ENCODE measurements around the gene SH3BP5L.
A peak's percentile ranks its signal among the peaks of the same experiment; 100 is the strongest.
"Not testable (repeated sequence)": the region's sequence is repeated elsewhere in the genome, so short reads cannot be mapped to it uniquely, and the experiment has no call there.

SH3BP5L gene

GRCh38 chr1:248850536-248851251 lies 25.0 kb upstream of the SH3BP5L start:
- no peak for DNase-seq

DNA sequence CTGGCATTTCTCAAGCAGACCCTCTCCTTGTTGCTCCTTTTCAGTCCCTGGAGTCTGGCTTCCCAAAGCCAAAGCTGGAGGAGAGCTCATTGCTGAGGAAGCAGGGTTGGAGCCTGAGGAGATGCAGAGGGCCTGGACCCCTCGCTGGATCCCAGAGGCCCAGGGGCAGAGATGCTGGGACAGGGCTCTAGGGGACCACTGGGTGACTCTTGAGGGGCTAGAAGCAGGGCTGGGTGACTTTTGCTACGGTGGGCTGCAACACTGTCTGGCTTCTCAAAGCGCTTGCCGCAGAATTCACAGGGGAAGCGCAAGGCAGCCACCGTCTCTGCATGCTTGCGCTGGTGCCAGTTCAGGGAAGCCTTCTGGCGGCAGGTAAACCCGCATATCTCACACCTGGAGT lies 24.4 kb upstream of the SH3BP5L start:
- DNase-seq, result no peak

- DNase-seq, result no peak
Measured at GRCh38 chr1:248849637-248850036, 23.9 kb upstream of the SH3BP5L start.

- no peak for DNase-seq
Measured at GRCh38 chr1:248849152-248849551, 23.4 kb upstream of the SH3BP5L start.

- DNase-seq, result no peak
Measured at GRCh38 chr1:248848602-248849001, 22.9 kb upstream of the SH3BP5L start.

DNA sequence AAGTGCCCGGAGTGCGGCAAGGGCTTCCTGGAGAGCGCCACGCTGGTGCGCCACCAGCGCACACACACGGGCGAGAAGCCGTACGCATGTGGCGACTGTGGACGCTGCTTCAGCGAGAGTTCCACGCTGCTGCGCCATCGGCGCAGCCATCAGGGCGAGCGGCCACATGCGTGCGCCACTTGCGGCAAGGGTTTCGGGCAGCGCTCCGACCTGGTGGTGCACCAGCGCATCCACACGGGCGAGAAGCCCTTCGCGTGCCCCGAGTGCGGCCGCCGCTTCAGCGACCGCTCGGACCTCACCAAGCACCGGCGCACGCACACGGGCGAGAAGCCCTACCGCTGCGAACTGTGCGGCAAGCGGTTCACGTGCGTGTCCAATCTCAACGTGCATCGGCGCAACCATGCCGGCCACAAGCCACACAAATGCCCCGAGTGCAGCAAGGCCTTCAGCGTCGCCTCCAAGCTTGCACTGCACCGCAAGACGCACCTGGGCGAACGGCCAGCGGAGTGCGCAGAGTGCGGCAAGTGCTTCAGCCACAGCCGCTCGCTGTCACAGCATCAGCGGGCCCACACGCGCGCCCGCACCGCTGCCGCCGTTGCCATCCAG lies 22.3 kb upstream of the SH3BP5L start:
- no peak for DNase-seq

- no peak for DNase-seq
Measured at GRCh38 chr1:248847181-248847955, 21.7 kb upstream of the SH3BP5L start.

DNA sequence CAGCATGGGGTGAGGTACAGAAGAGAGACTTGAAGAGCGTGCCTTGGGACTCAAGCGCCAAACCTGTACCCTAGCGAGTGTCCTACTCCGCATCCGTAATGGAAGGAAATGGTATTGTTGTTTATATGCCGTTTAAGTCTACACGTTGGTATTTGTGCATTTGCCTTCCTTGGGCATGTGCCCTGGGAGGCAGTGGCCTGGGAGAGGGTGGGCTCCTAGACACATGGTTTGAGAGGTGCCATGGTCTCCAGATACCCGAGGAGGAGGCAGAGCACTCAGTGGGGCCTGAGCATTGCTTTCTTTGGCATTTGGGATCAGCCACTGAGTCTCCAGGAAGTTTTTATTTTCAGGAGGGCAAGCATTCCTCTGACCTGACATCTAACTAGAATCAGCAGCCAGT lies 18.8 kb upstream of the SH3BP5L start:
- DNase-seq, result no peak

- no peak for DNase-seq
Measured at GRCh38 chr1:248843687-248844086, 18.0 kb upstream of the SH3BP5L start.

GRCh38 chr1:248842781-248843331 lies 17.1 kb upstream of the SH3BP5L start:
- no peak for DNase-seq

DNA sequence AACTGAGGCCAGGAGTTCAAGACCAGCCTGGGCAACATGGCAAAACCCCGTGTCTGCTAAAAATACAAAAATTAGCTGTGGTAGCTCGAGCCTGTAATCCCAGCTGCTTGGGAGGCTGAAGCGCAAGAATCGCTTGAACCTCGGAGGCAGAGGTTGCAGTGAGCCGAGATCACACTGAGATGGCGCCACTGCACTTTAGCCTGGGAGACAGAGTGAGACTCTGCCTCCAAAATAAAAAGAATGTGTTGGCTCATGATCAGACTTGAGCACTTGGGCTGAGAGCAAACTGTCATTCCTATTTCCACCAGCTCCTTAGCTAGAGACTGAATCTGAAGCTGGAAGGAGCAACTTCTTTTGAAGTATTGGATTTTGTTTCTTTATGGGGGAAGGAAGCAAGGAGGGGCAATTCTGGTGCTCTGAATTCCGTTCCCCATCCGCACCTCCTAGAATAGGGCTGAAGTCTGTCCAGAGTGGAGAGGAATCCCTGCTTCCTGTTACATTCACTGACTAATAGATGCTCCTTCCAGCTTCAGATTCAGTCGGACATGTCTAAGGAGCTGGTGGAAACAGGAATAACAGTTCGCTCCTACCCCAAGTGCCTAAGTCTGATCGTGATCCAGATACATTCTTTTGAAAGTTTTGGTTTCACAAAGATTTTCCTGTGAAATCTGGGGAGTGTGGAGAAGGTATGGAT lies 16.1 kb upstream of the SH3BP5L start:
- DNase-seq, result peak; percentile 64

GRCh38 chr1:248840946-248841345 lies 15.2 kb upstream of the SH3BP5L start:
- no peak for DNase-seq

DNA sequence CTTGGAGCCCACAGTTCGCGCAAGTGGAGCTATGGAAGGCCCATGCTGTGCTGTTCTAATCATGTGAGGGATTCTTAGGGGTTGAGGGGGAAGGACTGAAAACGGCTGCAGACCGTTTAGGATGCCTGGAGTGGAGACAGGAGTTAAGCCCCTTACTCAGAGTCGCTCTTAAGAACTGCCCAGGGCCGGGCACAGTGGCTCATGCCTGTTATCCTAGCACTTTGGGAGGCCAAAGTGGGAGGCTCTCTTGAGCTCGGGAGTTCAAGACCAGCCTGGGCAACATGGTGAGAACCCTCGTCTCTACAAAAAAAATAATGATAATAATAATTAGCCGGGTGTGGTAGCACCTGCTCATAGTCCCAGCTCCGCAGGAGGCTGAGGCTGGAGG lies 13.4 kb upstream of the SH3BP5L start:
- no peak for DNase-seq

GRCh38 chr1:248838357-248839167 lies 12.8 kb upstream of the SH3BP5L start:
- DNase-seq, result peak; percentile 91

DNA sequence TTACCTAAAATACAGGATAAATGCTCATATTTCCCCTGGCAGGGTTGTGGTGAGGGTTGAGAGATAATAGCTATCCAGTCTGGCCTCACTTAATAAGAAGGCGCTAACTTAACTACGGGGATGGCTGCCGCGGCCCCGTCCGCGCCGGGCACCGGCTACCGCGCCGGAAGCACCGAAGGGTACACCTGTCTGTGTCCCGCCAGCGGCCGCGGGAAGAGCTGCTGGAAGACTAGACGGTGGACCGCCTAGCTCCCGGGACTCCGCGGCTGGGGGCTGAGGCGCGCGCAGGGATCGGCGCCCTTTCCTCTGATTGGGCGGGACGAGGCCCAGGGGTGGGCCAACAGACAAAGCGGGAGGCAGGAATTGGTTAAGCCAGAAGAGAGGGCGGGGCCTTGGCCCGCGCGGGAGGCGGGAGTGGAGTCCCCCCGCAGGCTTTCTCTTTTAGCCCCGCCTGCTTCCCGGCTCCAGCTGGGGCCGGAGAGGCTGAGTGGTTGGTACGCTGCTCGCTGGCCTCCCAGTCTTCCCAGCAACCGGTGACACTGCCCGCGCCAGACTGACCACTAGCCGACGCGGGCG lies 12.2 kb upstream of the SH3BP5L start, which contains the start of gene ZNF672:
Gene ZNF672, plus strand, starts transcription at position 444 of the 576 bp plus-strand sequence. CDS start 9,051 bp downstream, outside the sequence.
- peak; percentile 95 for DNase-seq

- DNase-seq, result no peak
Measured at GRCh38 chr1:248837045-248837780, 11.5 kb upstream of the SH3BP5L start.

DNA sequence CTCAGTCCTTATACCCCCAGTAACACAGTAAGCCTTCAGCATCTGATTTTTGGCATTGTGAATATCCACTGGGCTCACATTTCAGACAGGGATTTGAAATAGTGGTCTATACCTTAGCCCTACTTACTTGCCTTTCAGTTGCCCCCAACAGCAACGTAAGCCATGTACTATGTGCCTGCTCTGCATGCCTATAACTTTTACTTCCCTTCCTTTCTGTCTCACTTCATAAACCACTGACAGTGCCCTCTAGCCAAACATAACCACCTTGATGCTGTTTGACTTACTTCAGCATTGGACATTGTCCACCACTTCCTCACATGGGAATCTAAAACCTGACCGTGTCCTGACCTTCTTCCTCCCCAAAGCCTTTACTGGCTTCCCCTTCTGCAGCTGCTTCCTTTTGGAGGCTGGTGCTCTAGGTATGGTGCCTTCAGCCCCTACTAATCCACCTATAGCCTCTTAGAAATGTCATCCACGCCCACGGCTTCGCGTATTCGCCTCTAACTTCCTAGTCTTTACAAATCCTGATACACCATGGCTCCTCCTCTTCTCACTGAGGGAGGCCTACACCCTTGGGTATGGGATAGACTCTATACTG lies 8.7 kb upstream of the SH3BP5L start:
- DNase-seq, result no peak

DNA sequence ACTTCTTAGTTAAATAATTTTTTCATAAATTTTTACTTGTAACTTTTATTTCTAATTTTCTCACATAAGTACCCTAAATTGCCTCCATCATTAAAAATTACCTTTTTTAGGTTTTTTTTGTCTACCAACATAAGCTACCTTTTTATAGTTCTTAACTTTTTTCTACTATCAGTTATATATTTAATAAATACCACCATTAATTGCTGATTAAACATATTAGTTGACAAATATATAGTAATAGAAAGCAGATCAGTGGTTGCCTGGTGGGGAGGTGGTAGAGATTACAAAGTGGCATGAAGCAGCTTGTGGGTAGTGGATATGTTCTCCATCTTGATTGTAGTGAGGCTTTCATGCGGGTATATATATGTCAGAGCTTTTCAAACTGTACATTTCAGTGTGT lies 6.1 kb upstream of the SH3BP5L start:
- no peak for DNase-seq

DNA sequence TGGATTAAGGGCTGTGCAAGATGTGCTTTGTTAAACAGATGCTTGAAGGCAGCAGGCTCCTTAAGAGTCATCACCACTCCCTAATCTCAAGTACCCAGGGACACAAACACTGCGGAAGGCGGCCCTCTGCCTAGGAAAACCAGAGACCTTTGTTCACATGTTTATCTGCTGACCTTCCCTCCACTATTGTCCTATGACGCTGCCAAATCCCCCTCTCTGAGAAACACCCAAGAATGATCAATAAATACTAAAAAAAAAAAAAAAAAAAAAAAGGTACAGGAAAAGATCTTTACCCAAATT lies 5.0 kb upstream of the SH3BP5L start:
- DNase-seq, result not testable (repeated sequence)

GRCh38 chr1:248828845-248829244 lies 3.1 kb upstream of the SH3BP5L start:
- no peak for DNase-seq

DNA sequence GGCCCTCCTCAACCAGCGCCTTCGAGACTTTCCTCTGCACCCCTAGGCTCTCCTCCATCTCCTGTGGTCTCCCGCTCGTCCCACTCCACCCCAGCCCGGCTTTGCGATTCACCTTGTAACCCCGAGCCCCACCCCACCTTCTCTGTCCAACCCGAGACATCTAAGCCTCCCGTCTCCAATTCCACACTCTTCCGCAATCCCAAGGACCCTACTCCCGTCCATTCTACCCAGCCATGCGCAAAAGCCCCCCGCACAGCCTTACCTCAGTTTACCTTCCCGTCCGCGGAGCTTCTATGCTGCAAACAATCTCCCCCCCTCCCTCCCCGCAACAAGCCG lies 174 bp downstream of the SH3BP5L start:
- DNase-seq, result no peak

All from CD4-positive, alpha-beta T cell treated with Interleukin-10 for 1 hour (primary cell).